Measurements from ENCODE around the gene KRTAP10-3. TPM values are rescaled to one million over a fixed set of nuclear protein-coding genes. Genes with fewer than 3 reads are reported as not detected.

Gene KRTAP10-3
- total and polyA plus RNA-seq, 2 donors = not detected

DNA sequence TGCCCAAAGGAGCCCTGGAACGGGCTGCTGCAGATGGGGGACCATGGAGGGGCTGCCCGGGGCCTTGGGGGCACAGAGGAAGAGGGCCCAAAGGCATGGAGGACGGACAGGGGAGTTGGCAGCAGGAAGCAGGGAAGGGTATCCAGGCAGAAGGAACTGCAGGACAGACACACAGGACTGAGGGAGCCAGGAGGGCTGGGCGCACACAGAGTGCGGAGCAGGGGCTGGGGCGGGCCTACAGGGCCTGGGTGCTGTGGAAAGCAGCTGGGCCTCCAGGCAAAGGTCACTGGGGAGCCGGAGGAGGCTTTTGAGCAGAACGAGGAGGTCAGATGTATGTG, 46.7 kb downstream of the KRTAP10-3 start:
- no peaks in the 10 kb centered on the region for H3K36me3 ChIP-seq (ENCODE audit: insufficient read depth)
- WGBS = 75% methylated on average over 8 of the region's 8 CpGs

DNA sequence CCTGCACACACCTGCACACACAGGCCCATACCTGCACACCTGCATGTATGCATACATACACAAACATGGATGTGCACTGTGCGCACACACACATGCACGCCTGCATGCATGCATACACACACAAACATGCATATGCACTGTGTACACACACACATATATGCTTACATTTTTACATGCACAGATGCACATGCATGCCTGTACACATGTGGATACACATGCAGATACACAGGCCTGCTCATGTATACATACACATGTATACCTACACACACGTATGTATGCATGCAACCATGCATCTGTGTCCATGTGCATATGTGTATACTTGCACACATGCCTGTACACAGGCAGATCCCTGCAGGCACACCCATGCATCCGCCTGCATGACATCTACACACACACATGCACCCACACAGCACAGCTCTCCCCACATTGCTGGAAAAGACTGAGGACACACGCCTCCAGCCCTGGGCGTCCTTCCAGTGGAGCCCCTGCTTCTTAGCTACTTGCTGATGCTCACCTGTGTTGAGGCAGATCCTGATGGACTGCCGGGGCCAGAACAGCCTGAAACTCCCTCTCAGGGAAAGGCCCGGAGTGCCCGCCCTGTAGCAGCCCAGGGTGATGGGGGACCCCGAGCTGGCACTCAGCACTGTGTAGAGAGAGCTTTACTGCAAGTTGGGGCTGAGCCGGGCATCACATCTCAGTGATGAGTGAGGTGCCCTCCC, 47.2 kb downstream of the KRTAP10-3 start:
- WGBS = 85% methylated on average over 11 of the region's 11 CpGs
- no peaks in the 10 kb centered on the region for H3K36me3 ChIP-seq (ENCODE audit: insufficient read depth)
- no peak overlapping the region for H3K27ac ChIP-seq (ENCODE audit: low read depth)
- H3K4me3 ChIP-seq (ENCODE audit: low read depth, low read length) = no peak overlapping the region
- no peaks in the 10 kb centered on the region for H3K4me1 ChIP-seq (ENCODE audit: insufficient read depth)
- DNase-seq (ENCODE audit: extremely low spot score) = no peak

More for the DNA sequence above, 46.7 kb downstream of the KRTAP10-3 start:
- no peak overlapping the region for H3K27ac ChIP-seq (ENCODE audit: low read depth)
- no peaks in the 10 kb centered on the region for H3K4me1 ChIP-seq (ENCODE audit: insufficient read depth)
- no peak overlapping the region for H3K4me3 ChIP-seq (ENCODE audit: low read depth, low read length)
- no peak for DNase-seq (ENCODE audit: extremely low spot score)

DNA sequence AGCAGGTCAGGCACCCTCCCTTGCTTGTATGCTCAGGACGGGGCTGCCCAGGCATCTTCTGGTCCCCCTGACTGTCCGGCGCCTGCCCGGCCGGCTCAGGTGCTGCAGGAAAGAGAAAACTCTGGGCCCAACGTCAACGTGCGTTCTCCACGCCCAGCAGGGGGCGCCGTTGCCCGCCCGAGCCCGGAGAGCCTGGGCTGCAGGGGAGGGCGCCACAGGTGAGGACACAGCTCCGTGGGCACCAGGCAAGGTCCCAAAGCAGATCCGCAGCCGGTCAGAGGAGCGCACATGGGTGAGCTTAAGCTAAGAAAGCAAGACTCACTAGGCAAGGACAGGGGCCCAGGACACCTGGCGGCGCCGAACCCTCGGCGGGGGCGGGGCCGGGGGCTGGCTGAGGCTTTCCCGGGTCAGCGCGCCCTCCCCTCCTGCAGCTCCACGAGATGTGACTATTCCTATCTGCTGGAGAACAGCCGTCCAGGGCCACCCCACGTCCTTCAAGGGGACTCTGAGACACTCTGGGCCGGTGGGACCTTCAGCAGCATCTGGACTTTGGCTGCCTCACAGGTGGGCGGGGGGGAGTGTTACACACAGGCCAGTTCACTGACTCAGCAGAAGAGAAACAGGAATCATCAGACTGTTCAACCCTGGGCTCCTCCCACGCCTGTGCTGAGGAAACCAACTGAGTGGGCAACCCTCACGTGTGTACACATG, 47.9 kb downstream of the KRTAP10-3 start:
- 13% methylated on average over 36 of the region's 36 CpGs for WGBS
- DNase-seq (ENCODE audit: extremely low spot score) = no peak
- Histone ChIP-seq H3K36me3 (ENCODE audit: insufficient read depth) (no peaks in the 10 kb centered on the region), H3K27ac (ENCODE audit: low read depth) (no peak overlapping the region), H3K4me3 (ENCODE audit: low read depth, low read length) (no peak overlapping the region), H3K4me1 (ENCODE audit: insufficient read depth) (no peaks in the 10 kb centered on the region)

DNA sequence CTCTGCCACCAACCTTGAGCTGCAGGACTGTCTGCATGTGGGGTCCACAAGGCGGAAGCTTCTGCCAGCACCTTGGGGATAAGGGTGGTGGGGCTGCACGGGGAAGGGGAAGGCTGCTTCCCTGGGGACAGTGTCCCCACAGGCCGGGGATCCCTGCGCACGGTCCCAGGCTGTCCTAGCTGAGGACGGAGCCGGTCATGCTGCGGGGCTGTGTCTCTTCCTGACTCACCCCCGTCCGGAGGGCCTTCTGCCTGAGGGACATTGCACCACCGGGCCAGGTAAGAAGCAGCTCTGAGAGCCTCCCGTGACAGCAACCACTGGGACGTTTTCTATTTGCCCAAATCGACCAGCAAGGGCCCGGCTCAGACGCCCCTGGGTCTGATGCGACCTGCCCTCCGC, 48.5 kb downstream of the KRTAP10-3 start:
- DNase-seq (ENCODE audit: extremely low spot score) = no peak
- Histone ChIP-seq H3K27ac (ENCODE audit: low read depth) (no peak overlapping the region), H3K36me3 (ENCODE audit: insufficient read depth) (no peaks in the 10 kb centered on the region), H3K4me1 (ENCODE audit: insufficient read depth) (no peaks in the 10 kb centered on the region), H3K4me3 (ENCODE audit: low read depth, low read length) (no peak overlapping the region)
- WGBS = 61% methylated on average over 18 of the region's 18 CpGs

DNA sequence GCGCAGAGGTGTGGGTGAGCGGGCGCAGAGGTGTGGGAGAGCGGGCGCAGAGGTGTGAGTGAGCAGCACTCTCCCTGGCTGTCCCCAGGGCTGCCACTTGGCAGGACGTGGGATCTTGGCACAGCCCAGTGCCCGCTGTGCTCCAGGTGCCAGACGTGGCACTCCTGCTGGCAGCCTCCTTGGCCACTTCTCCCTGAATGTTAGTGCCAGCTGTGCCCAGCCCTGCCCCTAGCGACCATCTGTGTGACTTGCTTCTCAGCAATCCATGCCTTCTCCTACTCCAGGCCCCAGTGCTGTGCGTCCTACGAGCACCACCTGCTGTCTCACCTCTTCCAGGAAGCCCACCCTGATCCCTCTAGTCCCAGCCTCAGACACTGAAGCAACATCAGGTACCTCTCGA, 49.1 kb downstream of the KRTAP10-3 start:
- Histone ChIP-seq H3K27ac (ENCODE audit: low read depth) (no peak overlapping the region), H3K36me3 (ENCODE audit: insufficient read depth) (no peaks in the 10 kb centered on the region), H3K4me3 (ENCODE audit: low read depth, low read length) (no peak overlapping the region), H3K4me1 (ENCODE audit: insufficient read depth) (no peaks in the 10 kb centered on the region)
- 83% methylated on average over 12 of the region's 12 CpGs for WGBS
- no peak for DNase-seq (ENCODE audit: extremely low spot score)

DNA sequence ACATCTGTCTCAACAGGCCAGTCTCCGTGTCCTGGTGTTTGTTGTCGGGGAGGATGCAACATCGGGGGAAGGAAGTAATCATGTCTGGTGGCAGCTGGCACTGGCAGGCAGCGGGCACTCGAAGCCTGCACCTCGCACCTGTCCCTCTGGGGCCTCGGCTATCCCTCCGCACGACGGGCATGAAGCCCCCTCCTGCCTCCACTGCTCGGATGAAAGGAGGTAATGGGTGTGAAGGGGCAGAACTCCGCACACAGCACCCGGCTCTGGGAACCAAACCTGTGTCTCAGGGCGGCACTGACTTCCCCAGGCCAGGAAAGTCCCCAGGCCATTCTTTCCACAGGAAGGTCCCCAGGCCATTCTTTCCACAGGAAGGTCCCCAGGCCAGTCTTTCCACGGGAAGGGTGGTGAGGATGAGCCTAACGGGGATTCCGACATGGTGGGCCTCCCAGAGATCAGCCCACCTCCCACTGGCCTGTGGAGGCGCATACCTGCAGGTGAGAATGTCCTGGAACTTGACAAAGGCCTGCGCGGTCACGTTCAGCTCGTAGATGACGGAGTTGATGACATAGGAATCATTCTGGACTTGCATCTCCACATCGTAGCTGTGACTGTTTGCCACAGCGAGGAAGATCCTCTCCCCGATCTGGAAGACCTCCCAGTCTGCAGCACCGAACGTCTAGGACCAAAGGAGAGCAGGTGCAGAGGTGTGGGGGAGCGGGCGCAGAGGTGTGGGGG, 49.7 kb downstream of the KRTAP10-3 start:
- Histone ChIP-seq H3K4me3 (ENCODE audit: low read depth, low read length) (no peak overlapping the region), H3K27ac (ENCODE audit: low read depth) (no peak overlapping the region), H3K4me1 (ENCODE audit: insufficient read depth) (no peaks in the 10 kb centered on the region), H3K36me3 (ENCODE audit: insufficient read depth) (no peaks in the 10 kb centered on the region)
- WGBS = 84% methylated on average over 30 of the region's 30 CpGs
- DNase-seq (ENCODE audit: extremely low spot score) = no peak

DNA sequence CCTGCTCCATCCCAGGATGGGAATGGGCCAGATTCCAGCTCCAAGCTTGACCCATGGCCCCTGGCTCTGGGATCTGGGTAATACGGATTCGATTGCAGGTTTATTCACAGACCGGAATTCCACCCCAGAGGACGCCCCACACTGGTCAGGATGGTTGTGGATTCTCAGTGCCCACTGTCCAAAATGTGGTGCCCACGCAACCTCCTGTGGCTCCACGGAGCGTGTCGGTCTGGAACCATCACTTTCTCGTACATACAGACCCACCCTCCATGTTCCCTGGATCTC, 50.2 kb downstream of the KRTAP10-3 start:
- no peak overlapping the region for H3K27ac ChIP-seq (ENCODE audit: low read depth)
- H3K4me1 ChIP-seq (ENCODE audit: insufficient read depth) = no peaks in the 10 kb centered on the region
- 82% methylated on average over 9 of the region's 9 CpGs for WGBS
- no peak overlapping the region for H3K4me3 ChIP-seq (ENCODE audit: low read depth, low read length)
- no peaks in the 10 kb centered on the region for H3K36me3 ChIP-seq (ENCODE audit: insufficient read depth)
- no peak for DNase-seq (ENCODE audit: extremely low spot score)

Other genes starting within 250 kb of the KRTAP10-3 start
- 10.1 TPM for gene CFAP410, start 219.4 kb downstream of the KRTAP10-3 start, total RNA-seq
- 43.7 TPM for gene CFAP410, start 219.4 kb downstream of the KRTAP10-3 start, polyA plus RNA-seq
- 1.2 TPM for gene TRPM2, start 205.2 kb downstream of the KRTAP10-3 start, total RNA-seq
- 3.3 TPM for gene TRPM2, start 205.2 kb downstream of the KRTAP10-3 start, polyA plus RNA-seq
- gene LRRC3, start 103.3 kb downstream of the KRTAP10-3 start, total RNA-seq = 1.5 TPM
- gene LRRC3, start 103.3 kb downstream of the KRTAP10-3 start, polyA plus RNA-seq = 4.1 TPM
- gene KRTAP10-1, start 18.6 kb downstream of the KRTAP10-3 start, total RNA-seq = not detected
- gene KRTAP10-1, start 18.6 kb downstream of the KRTAP10-3 start, polyA plus RNA-seq = not detected
- not detected for gene KRTAP10-2, start 7.3 kb downstream of the KRTAP10-3 start, total RNA-seq
- not detected for gene KRTAP10-2, start 7.3 kb downstream of the KRTAP10-3 start, polyA plus RNA-seq
- gene KRTAP10-4, start 14.9 kb upstream of the KRTAP10-3 start, total RNA-seq = not detected
- not detected for gene KRTAP10-4, start 14.9 kb upstream of the KRTAP10-3 start, polyA plus RNA-seq
- not detected for gene KRTAP10-5, start 21.8 kb upstream of the KRTAP10-3 start, total RNA-seq
- not detected for gene KRTAP10-5, start 21.8 kb upstream of the KRTAP10-3 start, polyA plus RNA-seq
- gene KRTAP10-6, start 33.7 kb upstream of the KRTAP10-3 start, total RNA-seq = not detected
- gene KRTAP10-6, start 33.7 kb upstream of the KRTAP10-3 start, polyA plus RNA-seq = not detected
- gene KRTAP10-7, start 41.8 kb upstream of the KRTAP10-3 start, total RNA-seq = not detected
- not detected for gene KRTAP10-7, start 41.8 kb upstream of the KRTAP10-3 start, polyA plus RNA-seq
- gene KRTAP10-8, start 53.3 kb upstream of the KRTAP10-3 start, total RNA-seq = not detected
- gene KRTAP10-8, start 53.3 kb upstream of the KRTAP10-3 start, polyA plus RNA-seq = not detected
- not detected for gene KRTAP10-9, start 68.3 kb upstream of the KRTAP10-3 start, total RNA-seq
- not detected for gene KRTAP10-9, start 68.3 kb upstream of the KRTAP10-3 start, polyA plus RNA-seq
- not detected for gene KRTAP10-10, start 78.6 kb upstream of the KRTAP10-3 start, total RNA-seq
- not detected for gene KRTAP10-10, start 78.6 kb upstream of the KRTAP10-3 start, polyA plus RNA-seq
- gene KRTAP10-11, start 87.6 kb upstream of the KRTAP10-3 start, total RNA-seq = not detected
- not detected for gene KRTAP10-11, start 87.6 kb upstream of the KRTAP10-3 start, polyA plus RNA-seq
- not detected for gene KRTAP12-4, start 95.9 kb upstream of the KRTAP10-3 start, total RNA-seq
- gene KRTAP12-4, start 95.9 kb upstream of the KRTAP10-3 start, polyA plus RNA-seq = not detected
- not detected for gene KRTAP12-3, start 99.1 kb upstream of the KRTAP10-3 start, total RNA-seq
- not detected for gene KRTAP12-3, start 99.1 kb upstream of the KRTAP10-3 start, polyA plus RNA-seq
- gene KRTAP12-2, start 108.1 kb upstream of the KRTAP10-3 start, total RNA-seq = not detected
- not detected for gene KRTAP12-2, start 108.1 kb upstream of the KRTAP10-3 start, polyA plus RNA-seq
- gene KRTAP12-1, start 123.4 kb upstream of the KRTAP10-3 start, total RNA-seq = not detected
- gene KRTAP12-1, start 123.4 kb upstream of the KRTAP10-3 start, polyA plus RNA-seq = not detected
- gene KRTAP10-12, start 138.4 kb upstream of the KRTAP10-3 start, total RNA-seq = not detected
- not detected for gene KRTAP10-12, start 138.4 kb upstream of the KRTAP10-3 start, polyA plus RNA-seq
- 0.21 TPM for gene TSPEAR, start 152.8 kb upstream of the KRTAP10-3 start, total RNA-seq
- gene TSPEAR, start 152.8 kb upstream of the KRTAP10-3 start, polyA plus RNA-seq = 0.03 TPM
- 75.9 TPM for gene UBE2G2, start 243.0 kb upstream of the KRTAP10-3 start, total RNA-seq
- gene UBE2G2, start 243.0 kb upstream of the KRTAP10-3 start, polyA plus RNA-seq = 65.4 TPM

All from urinary bladder (tissue), 4 donors.